HG03025 (cell line): ENCODE data around the gene RHOBTB3.
"Not testable (repeated sequence)": the region's sequence is repeated elsewhere in the genome, so short reads cannot be mapped to it uniquely, and the experiment has no call there.

Source experiments
- ATAC-seq: cut with Tn5 transposase; IDR thresholded peaks from one replicate; pipeline ENCODE4 v1.9.1; 2021; ENCODE audit warnings: mild to moderate bottlenecking, moderate library complexity; ENCODE audit not compliant: unreplicated experiment, low FRiP score

The RHOBTB3 gene, protein sequence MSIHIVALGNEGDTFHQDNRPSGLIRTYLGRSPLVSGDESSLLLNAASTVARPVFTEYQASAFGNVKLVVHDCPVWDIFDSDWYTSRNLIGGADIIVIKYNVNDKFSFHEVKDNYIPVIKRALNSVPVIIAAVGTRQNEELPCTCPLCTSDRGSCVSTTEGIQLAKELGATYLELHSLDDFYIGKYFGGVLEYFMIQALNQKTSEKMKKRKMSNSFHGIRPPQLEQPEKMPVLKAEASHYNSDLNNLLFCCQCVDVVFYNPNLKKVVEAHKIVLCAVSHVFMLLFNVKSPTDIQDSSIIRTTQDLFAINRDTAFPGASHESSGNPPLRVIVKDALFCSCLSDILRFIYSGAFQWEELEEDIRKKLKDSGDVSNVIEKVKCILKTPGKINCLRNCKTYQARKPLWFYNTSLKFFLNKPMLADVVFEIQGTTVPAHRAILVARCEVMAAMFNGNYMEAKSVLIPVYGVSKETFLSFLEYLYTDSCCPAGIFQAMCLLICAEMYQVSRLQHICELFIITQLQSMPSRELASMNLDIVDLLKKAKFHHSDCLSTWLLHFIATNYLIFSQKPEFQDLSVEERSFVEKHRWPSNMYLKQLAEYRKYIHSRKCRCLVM

DNA sequence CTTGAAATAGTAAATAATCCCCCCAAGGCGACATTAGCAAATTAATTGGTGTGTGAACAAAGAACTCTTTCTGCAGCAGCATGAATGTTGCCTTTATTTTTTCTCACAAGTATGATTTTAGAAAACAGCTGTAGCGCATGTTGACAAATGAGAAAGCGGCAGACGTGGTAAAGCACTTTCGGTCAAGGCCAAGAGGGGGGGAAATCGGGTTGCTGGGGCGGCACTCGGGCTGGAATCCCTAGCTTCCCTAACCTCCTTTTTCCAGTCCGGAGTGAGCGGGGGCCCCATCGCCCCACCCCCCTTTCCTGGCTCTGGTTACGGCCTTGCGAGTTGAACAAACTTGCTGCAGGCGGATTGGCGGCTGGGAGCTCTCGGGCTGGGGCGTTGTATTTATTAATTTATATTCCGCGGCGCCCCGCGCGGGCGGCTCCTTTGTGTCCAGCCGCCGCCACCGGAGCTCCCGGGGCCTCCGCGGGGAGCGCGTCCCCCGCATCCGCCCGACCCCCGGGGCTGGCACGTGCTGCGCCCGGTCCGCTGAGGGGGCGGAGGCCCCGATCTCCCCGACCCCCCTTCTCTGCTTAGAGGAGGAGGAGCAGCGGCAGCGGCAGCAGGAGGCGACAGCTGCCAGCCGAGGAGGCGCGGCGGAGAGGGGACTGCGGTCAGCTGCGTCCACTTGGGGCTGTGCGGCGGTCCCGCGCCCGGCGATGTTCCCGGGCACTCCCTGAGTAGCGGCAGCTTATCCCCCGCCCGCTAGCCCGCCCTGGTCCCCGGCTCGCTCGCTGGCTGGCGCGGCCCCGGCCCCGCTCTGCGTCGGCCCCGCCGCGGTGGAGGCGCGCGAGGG lies at the start of gene RHOBTB3:
Gene RHOBTB3, plus strand, starts transcription at position 607 of the 841 bp plus-strand sequence. CDS start 347 bp downstream, outside the sequence.
- ATAC-seq = no peak

DNA sequence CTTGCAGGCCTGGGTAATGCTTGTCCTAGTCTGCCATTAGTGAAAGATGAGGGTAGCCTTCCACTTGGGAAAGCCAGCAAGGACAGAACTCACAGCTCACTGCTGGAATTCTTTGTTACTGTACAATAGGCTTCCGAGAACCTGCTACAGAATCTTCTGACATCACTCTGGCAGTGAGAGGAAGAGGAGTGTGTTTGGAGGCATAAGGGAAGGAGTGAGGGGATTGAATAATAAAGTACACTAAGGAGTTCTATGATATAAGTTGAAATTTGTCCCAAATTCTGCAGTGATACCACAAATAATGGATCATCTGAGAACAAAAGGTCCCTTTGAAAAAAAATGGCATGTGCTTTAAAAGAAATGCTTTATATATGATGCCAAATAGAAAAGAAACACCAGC lies 48.2 kb upstream of the RHOBTB3 start, which contains the start of gene SPATA9:
Gene SPATA9, minus strand, starts transcription at position 101 of the 400 bp plus-strand sequence. CDS start 137 bp downstream, outside the sequence.
- ATAC-seq = no peak

DNA sequence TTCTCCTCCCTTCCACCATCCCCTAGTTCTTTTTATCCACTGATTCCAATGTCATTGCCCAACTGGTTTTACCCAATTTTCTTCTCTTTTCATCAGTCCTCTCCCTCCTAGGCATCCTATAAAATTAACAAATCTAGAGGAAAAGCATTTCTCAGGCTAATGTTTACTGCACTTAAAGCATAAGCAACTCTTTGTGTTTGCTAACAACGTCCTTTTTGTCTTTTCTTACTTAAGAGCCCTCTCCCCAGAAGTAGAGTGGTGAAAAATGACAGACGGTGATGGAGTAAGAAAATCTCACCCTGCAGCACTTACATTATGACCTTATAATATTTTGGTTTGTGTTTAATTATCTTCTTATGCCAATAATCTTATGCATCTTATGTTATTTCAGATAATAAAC lies 46.8 kb upstream of the RHOBTB3 start:
- no peak for ATAC-seq

DNA sequence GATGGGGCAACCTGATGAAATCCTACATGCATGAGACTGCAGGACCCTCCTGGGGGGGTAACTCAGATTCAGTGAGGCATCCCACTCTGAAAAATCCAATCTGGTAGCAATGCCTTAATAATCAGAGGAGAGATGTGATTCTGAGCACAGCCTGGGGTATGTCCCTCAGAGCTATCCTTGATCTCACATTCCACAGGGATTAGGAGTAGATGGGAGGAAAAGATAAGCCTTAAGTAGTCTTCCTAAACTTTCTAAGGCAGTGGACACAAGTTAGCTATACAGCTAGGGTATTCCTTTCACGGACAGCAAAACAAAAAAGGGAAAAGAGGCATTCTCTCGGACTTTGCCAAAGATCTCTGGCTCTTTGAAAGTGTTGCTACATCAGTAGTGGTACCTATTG lies 44.5 kb upstream of the RHOBTB3 start:
- no peak for ATAC-seq

DNA sequence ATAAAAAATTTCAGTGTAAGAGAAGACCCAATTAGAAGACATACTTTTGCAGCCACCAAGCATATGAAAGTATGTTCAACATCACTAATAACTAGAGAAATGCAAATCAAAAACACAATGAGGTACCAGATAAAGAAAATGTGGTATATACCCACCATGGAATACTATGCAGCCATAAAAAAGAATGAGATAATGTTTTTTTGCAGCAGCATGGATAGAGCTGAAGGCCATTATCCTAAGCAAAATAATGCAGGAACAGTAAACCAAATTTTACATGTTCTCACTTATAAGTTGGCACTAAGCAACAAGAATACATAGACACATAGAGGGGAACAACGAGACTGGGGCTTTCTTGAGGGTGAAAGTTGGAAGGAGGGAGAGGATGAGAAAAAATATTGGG lies 41.5 kb upstream of the RHOBTB3 start:
- ATAC-seq = no peak

DNA sequence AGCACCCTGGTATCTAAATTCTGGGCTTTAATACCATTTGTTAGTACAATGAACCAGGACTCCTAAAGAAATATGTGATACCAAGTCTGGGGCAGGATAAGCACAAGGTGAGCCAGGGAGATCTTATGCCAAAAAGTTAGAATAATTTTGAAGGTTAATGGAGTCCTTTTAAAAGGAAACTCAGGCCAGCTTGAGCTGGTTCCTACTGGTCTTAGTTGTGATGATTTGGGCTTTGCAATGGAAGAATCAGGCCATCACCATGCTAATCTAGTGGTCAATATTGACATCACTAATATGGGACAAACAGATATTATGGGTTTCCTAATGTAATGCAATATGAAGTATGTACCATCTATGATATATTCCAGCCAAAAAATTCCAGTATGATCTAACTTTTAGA lies 40.8 kb upstream of the RHOBTB3 start:
- no peak for ATAC-seq

DNA sequence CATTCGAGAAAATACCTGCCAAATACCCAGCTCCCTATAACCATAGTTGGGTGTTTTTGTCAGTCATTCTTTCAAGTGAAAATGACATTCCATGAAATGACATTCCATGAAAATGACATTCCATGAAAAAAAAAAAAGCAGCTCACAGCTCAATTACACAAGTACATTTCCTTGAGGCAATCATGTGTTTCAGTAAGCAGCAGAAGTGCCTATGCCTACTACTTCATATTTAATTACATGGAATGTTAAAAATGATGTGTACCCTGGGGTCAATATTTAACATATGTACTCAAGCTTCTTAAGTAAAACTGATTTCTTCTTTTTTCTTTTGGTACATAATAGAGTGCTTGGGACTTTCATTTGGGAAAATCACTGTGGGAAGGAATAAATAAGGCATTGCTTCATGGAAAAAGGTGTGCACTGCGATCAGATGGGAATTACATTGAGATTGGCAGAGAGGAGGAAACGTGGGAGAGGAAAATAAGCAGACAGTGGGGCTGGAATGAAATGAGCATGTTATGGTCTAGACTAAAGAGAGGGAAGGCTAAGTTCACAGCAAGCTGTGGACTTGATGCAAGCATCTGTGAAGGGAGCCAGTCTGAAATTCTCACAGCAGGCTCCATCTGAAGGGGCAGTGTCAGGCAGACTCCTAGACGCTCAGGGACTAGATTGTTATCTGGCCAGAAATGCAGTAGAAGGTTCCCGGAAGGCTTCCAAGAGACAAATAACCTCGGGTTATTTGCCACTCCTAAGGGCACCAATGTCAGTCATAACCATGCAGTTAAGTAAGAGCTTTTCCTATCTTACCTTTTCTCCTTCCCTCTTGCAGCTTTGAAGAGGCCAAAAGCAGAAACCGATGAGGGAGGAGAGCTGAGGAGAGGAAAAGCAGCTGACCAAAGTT lies 33.1 kb upstream of the RHOBTB3 start:
- no peak for ATAC-seq

DNA sequence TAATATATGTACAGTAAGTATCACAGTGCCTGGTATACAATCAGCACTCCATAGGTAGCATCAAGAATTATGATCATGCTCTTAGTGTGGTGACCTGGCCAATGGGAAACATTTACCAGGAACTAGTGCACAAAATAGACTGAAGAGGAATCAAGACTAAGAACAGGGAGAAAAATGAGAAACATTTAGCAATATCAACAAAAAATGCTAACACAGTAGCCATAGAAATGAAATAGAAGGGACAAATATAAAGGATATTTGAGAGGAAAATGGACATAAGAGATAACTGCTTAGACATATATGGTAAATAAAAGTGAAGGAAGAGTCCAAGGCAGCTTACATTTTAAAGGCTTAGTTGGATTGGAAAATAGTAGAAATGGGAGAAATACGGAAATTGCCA lies 31.8 kb upstream of the RHOBTB3 start:
- no peak for ATAC-seq

DNA sequence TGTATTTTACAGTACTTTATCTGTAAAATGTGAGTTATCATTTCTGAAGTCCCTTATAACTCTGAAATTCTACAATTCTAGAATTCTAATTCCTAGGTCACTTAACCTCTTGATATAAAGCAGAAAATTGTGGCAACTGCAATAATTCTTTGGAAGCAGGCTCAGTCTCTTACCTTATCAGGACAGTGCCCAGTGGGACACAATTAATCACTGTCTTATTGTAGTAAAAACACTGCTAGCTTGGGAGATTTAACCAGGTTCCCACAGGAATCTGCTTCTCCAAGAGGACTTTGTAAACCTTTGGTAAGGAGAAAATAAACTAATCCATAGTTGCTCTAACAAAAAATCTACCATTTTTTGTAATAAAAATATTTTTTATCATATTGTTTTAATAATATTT lies 30.1 kb upstream of the RHOBTB3 start:
- ATAC-seq = no peak

DNA sequence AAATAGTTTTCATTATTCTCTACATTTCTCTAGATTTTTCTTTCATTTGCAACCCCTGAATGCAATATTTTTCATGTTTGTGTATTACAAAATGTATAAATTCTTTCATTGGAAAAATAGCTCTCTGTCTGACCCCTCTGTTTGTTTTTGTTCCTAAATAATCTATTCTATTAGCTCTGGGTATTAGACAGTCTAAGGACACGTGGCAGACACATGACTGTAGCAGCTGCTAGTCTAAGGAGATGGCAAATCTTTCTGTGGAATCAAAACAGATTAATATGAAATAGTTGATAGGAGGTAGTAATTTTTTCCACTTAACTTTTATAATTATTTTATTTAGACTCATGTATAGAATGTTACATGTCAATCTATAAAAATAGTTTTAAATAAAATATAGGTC lies 27.0 kb upstream of the RHOBTB3 start:
- no peak for ATAC-seq

DNA sequence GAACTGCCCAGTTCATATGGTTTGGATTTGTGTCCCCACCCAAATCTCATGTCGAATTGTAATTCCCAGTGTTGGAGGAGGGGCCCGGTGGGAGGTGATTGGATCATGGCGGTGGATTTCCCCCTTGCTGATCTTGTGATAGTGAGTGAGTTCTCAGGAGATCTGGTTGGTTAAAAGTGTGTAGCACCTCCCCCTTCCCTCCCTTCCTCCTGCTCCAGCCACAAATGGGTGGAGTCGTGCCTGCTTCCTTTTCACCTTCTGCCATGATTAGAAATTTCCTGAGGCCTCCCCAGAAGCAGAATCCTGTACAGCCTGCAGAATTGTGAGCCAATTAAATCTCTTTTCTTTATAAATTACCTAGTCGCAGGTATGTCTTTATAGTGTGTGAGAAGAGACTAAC lies 24.9 kb upstream of the RHOBTB3 start:
- ATAC-seq = not testable (repeated sequence)

DNA sequence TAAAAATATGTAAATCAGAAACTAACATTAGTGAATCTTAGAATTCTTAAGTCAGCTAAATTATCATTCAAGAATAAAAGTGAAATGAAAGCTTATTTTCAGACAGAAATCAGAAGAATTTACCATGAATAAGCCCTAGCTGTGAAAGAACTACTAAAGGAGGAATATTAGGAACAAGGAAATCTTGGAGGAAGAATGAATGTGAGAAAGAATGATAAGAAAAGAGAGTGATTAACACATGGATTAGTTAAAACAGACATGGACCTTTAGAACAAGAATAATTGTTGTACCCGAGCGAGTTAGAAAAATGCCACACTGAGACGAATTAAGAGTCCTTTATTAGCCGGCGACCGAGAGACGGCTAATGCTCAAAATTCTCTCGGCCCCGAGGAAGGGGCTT lies 24.1 kb upstream of the RHOBTB3 start:
- no peak for ATAC-seq

DNA sequence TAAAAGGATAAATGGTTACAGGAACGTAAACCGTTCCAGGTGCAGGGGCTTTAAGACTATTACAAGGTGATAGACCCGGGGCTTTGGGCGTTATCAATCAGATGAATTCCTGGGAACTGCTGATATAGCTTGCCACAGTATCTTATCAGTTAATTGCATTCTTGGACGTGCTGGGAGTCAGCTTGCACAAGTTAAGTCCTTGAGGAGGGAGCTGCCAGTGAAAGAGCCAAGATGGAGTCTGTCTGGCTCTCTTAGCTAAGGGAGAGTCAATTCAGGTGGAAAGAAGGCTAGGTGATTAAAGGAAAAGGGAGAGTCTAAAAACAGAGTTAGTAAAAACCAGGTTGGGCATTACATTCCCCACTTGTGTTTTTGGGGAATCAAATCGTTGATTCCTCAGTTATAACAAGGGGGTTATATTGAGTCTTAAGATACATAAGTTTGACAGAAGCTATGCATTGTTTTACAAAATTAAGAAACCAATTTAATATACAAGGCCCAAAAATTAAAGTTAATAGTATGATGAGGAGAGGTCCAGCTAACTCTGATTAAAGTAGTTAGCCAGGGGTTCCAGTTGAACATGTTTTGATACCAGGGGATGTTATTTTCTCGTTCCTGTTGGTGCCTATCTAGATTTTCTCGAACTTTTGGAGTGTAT lies 23.5 kb upstream of the RHOBTB3 start:
- not testable (repeated sequence) for ATAC-seq

DNA sequence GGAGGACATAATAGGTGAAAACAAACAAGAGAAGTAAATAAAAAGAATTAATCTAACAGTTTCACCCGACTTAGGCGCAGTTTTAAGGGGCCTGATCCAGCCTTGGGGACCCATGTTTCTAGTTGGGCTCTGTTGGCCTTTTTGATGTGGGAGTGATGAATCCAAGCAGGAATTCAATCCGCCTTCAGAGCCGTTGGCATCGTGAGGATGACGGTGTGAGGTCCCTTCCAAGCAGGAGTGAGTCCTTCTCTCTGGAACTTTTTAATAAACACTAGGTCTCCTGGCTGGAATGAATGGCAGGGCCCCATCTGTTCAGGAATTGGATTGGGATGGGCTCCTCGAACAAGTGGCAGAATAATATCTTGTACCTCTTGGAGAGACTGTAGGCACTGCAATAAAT lies 22.3 kb upstream of the RHOBTB3 start:
- ATAC-seq = no peak

DNA sequence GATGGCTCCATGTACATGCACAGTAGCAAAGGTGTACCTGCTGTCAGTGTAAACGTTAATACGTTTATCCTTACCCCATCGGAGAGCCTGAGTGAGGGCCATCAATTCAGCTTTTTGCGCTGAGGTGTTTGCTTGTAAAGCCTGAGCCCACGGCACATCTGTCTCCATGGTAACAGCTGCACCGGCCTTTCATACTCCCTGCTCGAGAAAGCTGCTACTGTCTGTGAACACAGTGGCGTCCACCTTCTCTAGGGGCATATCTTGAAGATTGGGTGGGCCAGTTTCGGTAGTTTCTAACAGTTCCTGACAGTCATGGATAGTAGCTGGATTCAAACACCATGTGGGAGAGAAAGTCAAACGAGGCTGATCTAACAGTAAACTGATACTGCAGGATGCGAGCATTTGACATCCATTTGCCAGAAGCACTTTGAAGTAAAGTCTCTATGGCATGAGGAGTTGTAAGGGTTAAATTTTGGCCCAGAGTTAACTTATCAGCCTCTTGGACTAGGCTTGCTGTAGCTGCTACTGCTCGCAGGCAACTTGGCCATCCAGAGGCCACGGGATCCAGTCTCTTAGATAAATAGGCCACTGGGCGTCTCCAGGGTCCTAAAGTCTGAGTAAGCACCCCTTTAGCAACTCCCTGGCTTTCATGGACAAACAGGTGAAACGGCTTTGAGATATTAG lies 21.0 kb upstream of the RHOBTB3 start:
- no peak for ATAC-seq

DNA sequence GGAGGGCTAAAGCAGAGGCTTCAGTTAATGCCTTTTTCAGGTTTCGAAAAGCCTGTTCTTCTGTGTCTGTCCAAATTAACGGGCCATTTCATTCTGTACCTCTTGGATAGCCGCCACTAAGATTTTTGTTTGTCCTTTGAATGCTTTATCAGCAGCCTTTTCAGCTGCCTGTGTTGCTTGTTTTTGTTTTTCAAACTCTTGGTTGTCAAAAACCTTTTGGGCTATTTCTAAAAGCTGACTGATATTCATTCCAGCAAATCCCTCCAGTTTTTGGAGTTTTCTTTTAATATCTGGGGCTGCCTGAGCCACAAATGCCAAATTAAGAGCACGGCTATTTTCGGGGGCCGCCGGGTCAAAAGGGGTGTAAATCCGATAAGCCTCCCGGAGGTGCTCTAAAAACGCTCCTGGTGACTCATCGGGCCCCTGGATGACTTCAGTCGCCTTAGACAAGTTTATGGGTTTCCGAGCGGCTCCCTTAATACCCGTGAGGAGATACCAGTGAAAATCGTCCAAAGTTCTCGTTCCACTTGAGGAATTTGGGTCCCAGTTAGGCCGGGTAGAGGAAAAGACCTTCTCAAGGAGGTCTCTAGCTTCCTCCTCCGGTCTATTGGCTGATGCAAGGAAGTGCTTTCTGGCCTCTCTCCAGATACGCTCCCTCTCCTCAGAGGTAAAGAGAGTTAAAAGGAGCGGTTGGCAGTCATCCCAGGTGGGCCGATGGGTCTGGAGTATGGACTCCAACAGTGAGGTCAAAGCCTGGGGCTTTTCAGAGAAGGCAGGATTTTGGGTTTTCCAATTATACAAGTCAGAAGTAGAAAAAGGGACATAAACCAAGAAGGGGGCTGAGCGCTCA lies 20.3 kb upstream of the RHOBTB3 start:
- ATAC-seq = not testable (repeated sequence)

DNA sequence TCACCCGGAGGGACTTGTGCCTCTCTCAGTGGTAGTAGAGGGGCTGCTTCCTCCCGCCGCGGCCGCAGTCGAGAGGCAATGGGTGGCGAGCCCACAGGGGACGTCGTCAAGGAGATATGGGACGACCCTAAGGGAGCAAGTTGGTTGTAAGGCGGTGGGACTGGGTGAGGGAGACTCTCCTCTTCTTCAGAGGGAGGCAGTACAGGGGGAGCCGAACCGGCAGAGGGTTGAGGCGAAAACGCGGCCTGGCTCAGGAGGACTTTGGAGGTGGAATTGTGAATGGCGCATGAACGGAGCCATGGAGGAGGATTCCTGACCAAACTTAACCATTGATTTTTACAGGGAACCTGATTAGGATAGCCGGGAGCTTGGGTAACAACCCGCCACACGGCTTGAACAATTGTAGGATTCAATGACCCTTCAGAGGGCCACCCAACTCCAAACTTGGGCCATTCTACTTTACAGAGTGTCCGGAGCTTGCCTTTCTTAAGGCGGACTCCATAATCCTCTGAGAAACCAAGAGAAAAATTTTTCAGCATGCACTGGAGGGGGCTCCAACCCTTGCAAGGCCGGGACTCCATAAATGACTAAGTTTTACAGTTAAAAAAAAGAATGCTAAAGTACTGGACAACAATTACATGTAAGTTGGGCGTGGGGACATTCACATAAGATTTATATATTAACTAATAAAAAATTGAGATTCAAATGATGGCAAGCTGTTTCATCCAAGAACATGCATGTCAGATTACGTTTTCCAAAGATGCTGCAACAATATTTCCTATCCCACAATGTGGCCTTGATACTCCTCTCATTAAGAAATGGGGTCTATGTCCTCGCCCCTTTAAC lies 19.4 kb upstream of the RHOBTB3 start:
- ATAC-seq = no peak
